Measurements from ENCODE around the gene KRTAP4-8. TPM values are rescaled to one million over a fixed set of nuclear protein-coding genes. Genes with fewer than 3 reads are reported as not detected.

The KRTAP4-8 gene
- total RNA-seq, 1 donor from 2014 or later = not detected

- H3K9ac ChIP-seq = no peak overlapping the region
- no peak overlapping the region for H3K4me3 ChIP-seq
- no peaks in the 10 kb centered on the region for H3K36me3 ChIP-seq
- Mint-ChIP-seq H3K4me1 (peaks cover 5% of the 10 kb centered on the region), H3K9me3 (no peaks in the 10 kb centered on the region), H3K27me3 (ENCODE audit: insufficient read depth, low read depth) (no peaks in the 10 kb centered on the region), H3K36me3 (no peaks in the 10 kb centered on the region), H3K4me3 (no peak overlapping the region), H3K27ac (no peak overlapping the region)
- H3K27ac ChIP-seq = no peak overlapping the region
- no peaks in the 10 kb centered on the region for H3F3A ChIP-seq (ENCODE audit: low read depth)
- no peak overlapping the region for H2AFZ ChIP-seq (replicated peaks)
- H3K9me3 ChIP-seq (ENCODE audit: low read depth) = no peaks in the 10 kb centered on the region
- no peaks in the 10 kb centered on the region for H3K79me2 ChIP-seq (ENCODE audit: low read depth)
- H3K4me1 ChIP-seq = no peaks in the 10 kb centered on the region
- no peaks in the 10 kb centered on the region for H4K20me1 ChIP-seq (ENCODE audit: low read depth)
- DNase-seq (ENCODE audit: low spot score) = no peak
- no peak for TF ChIP-seq CTCF (IDR thresholded peaks at IDR 0.05)
- no peak for TF ChIP-seq EZH2phosphoT487 (IDR thresholded peaks at IDR 0.05)
- TF ChIP-seq EZH2 (IDR thresholded peaks at IDR 0.05) = no peak
- H3K27me3 ChIP-seq = no peaks in the 10 kb centered on the region
- no peak overlapping the region for H3K4me2 ChIP-seq
Measured at GRCh38 chr17:41052566-41052965, 45.4 kb downstream of the KRTAP4-8 start.

DNA sequence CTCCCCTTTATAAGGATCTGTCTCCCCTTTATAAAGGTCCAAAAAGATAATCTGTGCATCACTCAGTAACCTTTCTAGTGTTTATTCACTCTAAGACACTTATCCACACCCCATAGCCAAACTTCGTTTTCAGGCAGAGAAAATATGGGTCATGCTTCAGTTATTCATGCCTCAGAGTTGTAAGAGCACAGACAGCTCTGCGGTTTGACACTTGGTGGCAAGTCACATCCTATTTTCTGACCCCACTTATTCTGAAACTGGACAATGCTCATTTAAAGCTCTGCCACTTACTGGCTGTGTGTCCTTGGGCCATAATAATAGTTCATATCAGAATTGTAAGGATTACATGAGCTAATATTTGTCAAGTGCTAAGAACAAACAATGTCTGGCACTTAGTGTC, 48.8 kb downstream of the KRTAP4-8 start:
- Mint-ChIP-seq H3K27me3 (ENCODE audit: insufficient read depth, low read depth) (peaks cover 1% of the 10 kb centered on the region), H3K9me3 (no peaks in the 10 kb centered on the region), H3K4me1 (peaks cover 5% of the 10 kb centered on the region), H3K27ac (no peak overlapping the region), H3K36me3 (no peaks in the 10 kb centered on the region), H3K4me3 (no peak overlapping the region)
- Histone ChIP-seq H3K27ac (no peak overlapping the region), H3K79me2 (ENCODE audit: low read depth) (no peaks in the 10 kb centered on the region), H3K4me2 (no peak overlapping the region), H3K9me3 (ENCODE audit: low read depth) (no peaks in the 10 kb centered on the region), H3K27me3 (no peaks in the 10 kb centered on the region), H4K20me1 (ENCODE audit: low read depth) (no peaks in the 10 kb centered on the region), H3F3A (ENCODE audit: low read depth) (no peaks in the 10 kb centered on the region), H3K36me3 (no peaks in the 10 kb centered on the region), H3K9ac (no peak overlapping the region), H2AFZ (replicated peaks) (no peak overlapping the region), H3K4me1 (no peaks in the 10 kb centered on the region), H3K4me3 (no peak overlapping the region)
- no peak for TF ChIP-seq EZH2phosphoT487 (IDR thresholded peaks at IDR 0.05)
- TF ChIP-seq CTCF (IDR thresholded peaks at IDR 0.05) = no peak
- TF ChIP-seq EZH2 (IDR thresholded peaks at IDR 0.05) = no peak
- no peak for DNase-seq (ENCODE audit: low spot score)

DNA sequence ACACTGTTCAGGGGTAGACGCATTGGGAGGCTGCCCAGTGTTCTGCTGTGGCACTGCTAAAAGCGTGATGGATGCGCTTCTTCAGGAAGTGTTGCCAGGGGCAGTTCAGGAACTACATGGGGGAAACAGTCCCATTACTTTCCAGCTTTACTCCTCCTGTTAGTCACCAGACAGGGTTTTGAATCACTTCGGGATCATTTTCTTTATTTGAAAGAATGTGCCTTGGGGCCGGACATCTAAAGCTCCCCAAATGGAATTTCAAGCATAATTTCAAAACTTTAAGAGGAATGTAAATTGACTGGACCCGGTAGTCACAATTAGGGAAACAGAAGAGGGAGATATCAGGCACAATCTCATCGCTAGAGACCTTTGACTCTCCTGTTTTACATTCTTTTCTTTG, 49.5 kb downstream of the KRTAP4-8 start:
- Histone ChIP-seq H3K4me1 (no peaks in the 10 kb centered on the region), H3F3A (ENCODE audit: low read depth) (no peaks in the 10 kb centered on the region), H3K4me3 (no peak overlapping the region), H3K36me3 (no peaks in the 10 kb centered on the region), H4K20me1 (ENCODE audit: low read depth) (no peaks in the 10 kb centered on the region), H3K4me2 (no peak overlapping the region), H2AFZ (replicated peaks) (no peak overlapping the region), H3K9me3 (ENCODE audit: low read depth) (no peaks in the 10 kb centered on the region), H3K27ac (no peak overlapping the region), H3K9ac (no peak overlapping the region), H3K79me2 (ENCODE audit: low read depth) (no peaks in the 10 kb centered on the region), H3K27me3 (no peaks in the 10 kb centered on the region)
- Mint-ChIP-seq H3K27ac (no peak overlapping the region), H3K36me3 (no peaks in the 10 kb centered on the region), H3K27me3 (ENCODE audit: insufficient read depth, low read depth) (peaks cover 2% of the 10 kb centered on the region), H3K4me3 (no peak overlapping the region), H3K4me1 (peaks cover 5% of the 10 kb centered on the region), H3K9me3 (no peaks in the 10 kb centered on the region)
- DNase-seq (ENCODE audit: low spot score) = no peak
- no peak for TF ChIP-seq EZH2phosphoT487 (IDR thresholded peaks at IDR 0.05)
- TF ChIP-seq EZH2 (IDR thresholded peaks at IDR 0.05) = no peak
- TF ChIP-seq CTCF (IDR thresholded peaks at IDR 0.05) = no peak

Other genes starting within 250 kb of the KRTAP4-8 start
- gene KRT12, start 230.9 kb downstream of the KRTAP4-8 start, total RNA-seq (ENCODE audit: low replicate concordance) = not detected in 2 replicates
- not detected in 2 replicates for gene KRT20, start 212.9 kb downstream of the KRTAP4-8 start, total RNA-seq (ENCODE audit: low replicate concordance)
- gene KRT23, start 160.5 kb downstream of the KRTAP4-8 start, total RNA-seq (ENCODE audit: low replicate concordance) = 0.60 TPM in 1 of 2 replicates, not detected in the other
- not detected in 2 replicates for gene KRT39, start 131.2 kb downstream of the KRTAP4-8 start, total RNA-seq (ENCODE audit: low replicate concordance)
- gene KRT40, start 113.8 kb downstream of the KRTAP4-8 start, total RNA-seq (ENCODE audit: low replicate concordance) = not detected in 2 replicates
- gene KRTAP3-3, start 104.0 kb downstream of the KRTAP4-8 start, total RNA-seq (ENCODE audit: low replicate concordance) = not detected in 2 replicates
- not detected in 2 replicates for gene KRTAP3-2, start 98.2 kb downstream of the KRTAP4-8 start, total RNA-seq (ENCODE audit: low replicate concordance)
- gene KRTAP3-1, start 89.0 kb downstream of the KRTAP4-8 start, total RNA-seq (ENCODE audit: low replicate concordance) = not detected in 2 replicates
- gene KRTAP1-5, start 70.9 kb downstream of the KRTAP4-8 start, total RNA-seq (ENCODE audit: low replicate concordance) = not detected in 2 replicates
- not detected in 2 replicates for gene KRTAP1-4, start 67.9 kb downstream of the KRTAP4-8 start, total RNA-seq (ENCODE audit: low replicate concordance)
- not detected in 2 replicates for gene KRTAP1-3, start 63.3 kb downstream of the KRTAP4-8 start, total RNA-seq (ENCODE audit: low replicate concordance)
- gene KRTAP1-1, start 56.7 kb downstream of the KRTAP4-8 start, total RNA-seq (ENCODE audit: low replicate concordance) = not detected in 2 replicates
- not detected in 2 replicates for gene KRTAP2-1, start 50.8 kb downstream of the KRTAP4-8 start, total RNA-seq (ENCODE audit: low replicate concordance)
- gene KRTAP2-2, start 42.9 kb downstream of the KRTAP4-8 start, total RNA-seq (ENCODE audit: low replicate concordance) = not detected in 2 replicates
- not detected in 2 replicates for gene KRTAP2-3, start 38.0 kb downstream of the KRTAP4-8 start, total RNA-seq (ENCODE audit: low replicate concordance)
- not detected in 2 replicates for gene KRTAP2-4, start 32.3 kb downstream of the KRTAP4-8 start, total RNA-seq (ENCODE audit: low replicate concordance)
- gene KRTAP4-7, start 14.0 kb downstream of the KRTAP4-8 start, total RNA-seq (ENCODE audit: low replicate concordance) = not detected in 2 replicates
- not detected in 2 replicates for gene KRTAP4-16, start 4.1 kb upstream of the KRTAP4-8 start, total RNA-seq (ENCODE audit: low replicate concordance)
- not detected in 2 replicates for gene KRTAP4-9, start 7.2 kb upstream of the KRTAP4-8 start, total RNA-seq (ENCODE audit: low replicate concordance)
- gene KRTAP4-11, start 20.2 kb upstream of the KRTAP4-8 start, total RNA-seq (ENCODE audit: low replicate concordance) = not detected in 2 replicates
- not detected in 2 replicates for gene KRTAP4-12, start 26.0 kb upstream of the KRTAP4-8 start, total RNA-seq (ENCODE audit: low replicate concordance)
- gene KRTAP4-6, start 42.4 kb upstream of the KRTAP4-8 start, total RNA-seq (ENCODE audit: low replicate concordance) = not detected in 2 replicates
- gene KRTAP4-5, start 51.7 kb upstream of the KRTAP4-8 start, total RNA-seq (ENCODE audit: low replicate concordance) = not detected in 2 replicates
- gene KRTAP4-4, start 62.6 kb upstream of the KRTAP4-8 start, total RNA-seq (ENCODE audit: low replicate concordance) = not detected in 2 replicates
- not detected in 2 replicates for gene KRTAP4-3, start 70.1 kb upstream of the KRTAP4-8 start, total RNA-seq (ENCODE audit: low replicate concordance)
- gene KRTAP4-2, start 80.1 kb upstream of the KRTAP4-8 start, total RNA-seq (ENCODE audit: low replicate concordance) = not detected in 2 replicates
- 0.12 TPM in 1 of 2 replicates, not detected in the other for gene KRTAP4-1, start 86.8 kb upstream of the KRTAP4-8 start, total RNA-seq (ENCODE audit: low replicate concordance)
- not detected in 2 replicates for gene KRTAP9-1, start 91.7 kb upstream of the KRTAP4-8 start, total RNA-seq (ENCODE audit: low replicate concordance)
- gene KRTAP9-2, start 128.5 kb upstream of the KRTAP4-8 start, total RNA-seq (ENCODE audit: low replicate concordance) = not detected in 2 replicates
- gene KRTAP9-3, start 134.3 kb upstream of the KRTAP4-8 start, total RNA-seq (ENCODE audit: low replicate concordance) = not detected in 2 replicates
- gene KRTAP9-8, start 139.9 kb upstream of the KRTAP4-8 start, total RNA-seq (ENCODE audit: low replicate concordance) = not detected in 2 replicates
- not detected in 2 replicates for gene KRTAP9-4, start 151.5 kb upstream of the KRTAP4-8 start, total RNA-seq (ENCODE audit: low replicate concordance)
- not detected in 2 replicates for gene KRTAP9-9, start 157.2 kb upstream of the KRTAP4-8 start, total RNA-seq (ENCODE audit: low replicate concordance)
- not detected in 2 replicates for gene KRTAP9-6, start 167.2 kb upstream of the KRTAP4-8 start, total RNA-seq (ENCODE audit: low replicate concordance)
- not detected in 2 replicates for gene KRTAP9-7, start 177.6 kb upstream of the KRTAP4-8 start, total RNA-seq (ENCODE audit: low replicate concordance)
- not detected in 2 replicates for gene KRTAP29-1, start 204.7 kb upstream of the KRTAP4-8 start, total RNA-seq (ENCODE audit: low replicate concordance)
- gene KRTAP16-1, start 211.2 kb upstream of the KRTAP4-8 start, total RNA-seq (ENCODE audit: low replicate concordance) = not detected in 2 replicates
- gene KRTAP17-1, start 217.6 kb upstream of the KRTAP4-8 start, total RNA-seq (ENCODE audit: low replicate concordance) = not detected in 2 replicates